HepG2 (cell line): Measurements from ENCODE around the gene CREG1. TPM values are rescaled to one million over a fixed set of nuclear protein-coding genes. Genes with fewer than 3 reads are reported as not detected.

ENCODE experiments used
- CTCF ChIP-seq: sonication (generic); formaldehyde crosslinking; IDR thresholded peaks from 2 replicates; pipeline ENCODE4 v1.5.0; 2020; ENCODE audit warnings: mild to moderate bottlenecking, missing genetic modification reagents, moderate library complexity
- HNF4G ChIP-seq, 2 experiments: sonication (generic) in 1 of 2; formaldehyde crosslinking in 1 of 2; IDR thresholded peaks; 2 replicates each; pipeline versions ENCODE4 v1.4.0 to v1.6.1; 2011 to 2020; ENCODE audit warnings: borderline replicate concordance in 2 of 2, low read depth in 2 of 2, mild to moderate bottlenecking in 2 of 2, low read length in 1 of 2, missing genetic modification reagents in 1 of 2, moderate library complexity in 1 of 2
- KDM4B ChIP-seq: sonication (generic); formaldehyde crosslinking; IDR thresholded peaks from 2 replicates; pipeline ENCODE4 v1.4.0; 2020; ENCODE audit warnings: missing genetic modification reagents
- PHF21A ChIP-seq: sonication (generic); formaldehyde crosslinking; IDR thresholded peaks from 2 replicates; pipeline ENCODE4 v1.5.0; 2020; ENCODE audit warnings: mild to moderate bottlenecking, missing genetic modification reagents
- SIX4 ChIP-seq: sonication (generic); formaldehyde crosslinking; IDR thresholded peaks from 2 replicates; pipeline ENCODE4 v1.4.0; 2020; ENCODE audit warnings: missing genetic modification reagents
- TFDP2 ChIP-seq: sonication (generic); formaldehyde crosslinking; IDR thresholded peaks from 2 replicates; pipeline ENCODE4 v1.4.0; 2020; ENCODE audit warnings: missing genetic modification reagents
- THRA ChIP-seq: sonication (generic); formaldehyde crosslinking; IDR thresholded peaks from 2 replicates; pipeline ENCODE4 v1.4.0; 2020; ENCODE audit warnings: missing genetic modification reagents, borderline replicate concordance
- TRIM24 ChIP-seq: sonication (generic); formaldehyde crosslinking; IDR thresholded peaks from 2 replicates; pipeline ENCODE4 v1.8.0; 2022; ENCODE audit warnings: mild to moderate bottlenecking, missing genetic modification reagents
- ZNF234 ChIP-seq: sonication (generic); formaldehyde crosslinking; conservative IDR thresholded peaks from 2 replicates; pipeline ENCODE4 v1.5.1; 2020; ENCODE audit warnings: mild to moderate bottlenecking, missing genetic modification reagents
- ZNF274 ChIP-seq: sonication (generic); formaldehyde crosslinking; IDR thresholded peaks from 2 replicates; pipeline ENCODE4 v1.5.1; 2020; ENCODE audit warnings: mild to moderate bottlenecking, missing genetic modification reagents
- ZNF672 ChIP-seq: sonication (generic); formaldehyde crosslinking; IDR thresholded peaks from 2 replicates; pipeline ENCODE4 v1.8.1; 2022; ENCODE audit warnings: missing genetic modification reagents
- ZNF773 ChIP-seq: sonication (generic); formaldehyde crosslinking; IDR thresholded peaks from 2 replicates; pipeline ENCODE4 v1.4.0; 2020; ENCODE audit warnings: missing genetic modification reagents, borderline replicate concordance
- polyA plus RNA-seq, 8 experiments: library from polyadenylated mRNA; depleted of rRNA in 3 of 8; stranded (reverse) in 7 of 8; unstranded in 1 of 8; fragments of >200 nt; fragmentation: Illumina TruSeq in 4 of 8; extraction: Trizol in 4 of 8; gene quantifications; 2 replicates each; pipeline versions ENCODE4 v1.2.1 to v1.2.3, GENCODE V29; 2011 to 2016; ENCODE audit warnings: low read depth in 4 of 8, missing spikeins in 1 of 8, mixed read lengths in 1 of 8; ENCODE audit not compliant: insufficient read depth in 1 of 8
- total RNA-seq, 5 experiments: library from RNA; depleted of rRNA; stranded (reverse); fragments of >200 nt; fragmentation: Illumina TruSeq; extraction: Trizol; gene quantifications; 2 replicates each; pipeline ENCODE4 v1.2.3, GENCODE V29; 2016; ENCODE audit warnings: low read depth in 1 of 5

The CREG1 gene
- total and polyA plus RNA-seq, 2 of the 13 experiments (the other 11 are each of a cell fraction or from before 2014, with no cell fraction given) = 31.3 to 33.5 TPM

GRCh38 chr1:167501515-167502191 is 51.9 kb downstream of the CREG1 start (continued):
- no peak for TF ChIP-seq THRA (CRISPR knock-in tag)
- no peak for TF ChIP-seq SIX4
- TF ChIP-seq CTCF = no peak
- no peak for TF ChIP-seq ZNF274
- no peak for TF ChIP-seq KDM4B (CRISPR knock-in tag)
- no peak for TF ChIP-seq HNF4G (IDR thresholded peaks at IDR 0.05; ENCODE audit: borderline replicate concordance, low read depth, low read length)
- TF ChIP-seq HNF4G (CRISPR knock-in tag; IDR thresholded peaks at IDR 0.05; ENCODE audit: borderline replicate concordance, low read depth) = no peak
- no peak for TF ChIP-seq ZNF234 (CRISPR knock-in tag)
- no peak for TF ChIP-seq ZNF672 (CRISPR knock-in tag)
- no peak for TF ChIP-seq TFDP2 (CRISPR knock-in tag)
- TF ChIP-seq TRIM24 (CRISPR knock-in tag) = no peak
- no peak for TF ChIP-seq PHF21A (CRISPR knock-in tag)
- TF ChIP-seq ZNF773 = no peak
